Measurements from ENCODE around the gene TPCN1. TPM values are rescaled to one million over a fixed set of nuclear protein-coding genes. Genes with fewer than 3 reads are reported as not detected.

Gene TPCN1
- polyA plus RNA-seq, 1 of the 3 experiments (the other 2 are of a cell fraction), result 15.7 TPM

GRCh38 chr12:113257564-113257963 is 36.3 kb downstream of the TPCN1 start:
- Histone ChIP-seq H3K4me2 (no peak overlapping the region), H3K9me2 (no peaks in the 10 kb centered on the region), H3K27me3 (ENCODE audit: insufficient read depth) (no peaks in the 10 kb centered on the region), H3K4me1 (ENCODE audit: control insufficient read depth in 1 of 2, insufficient read depth in 2 of 2, low read depth in 1 of 2, low read length in 1 of 2) (peaks cover 6 to 28% of the 10 kb centered on the region in 2 experiments; a peak in 2 of 4 replicates), H3K27ac (ENCODE audit: low read depth in 2 of 2, low read length in 1 of 2) (no peak overlapping the region), H4K20me1 (ENCODE audit: insufficient read depth) (no peaks in the 10 kb centered on the region), H3K9ac (no peak overlapping the region), H3K36me3 (replicated peaks in 1 of 2; ENCODE audit: control insufficient read depth in 1 of 2, insufficient read depth in 2 of 2, low read length in 1 of 2) (peaks cover 0 to 5% of the 10 kb centered on the region in 2 experiments), H2AFZ (ENCODE audit: low read depth) (no peak overlapping the region), H3K4me3 (ENCODE audit: low read depth in 2 of 2, low read length in 1 of 2) (no peak overlapping the region), H3K79me2 (ENCODE audit: insufficient read depth) (no peaks in the 10 kb centered on the region), H3K9me3 (no peaks in the 10 kb centered on the region), H3F3A (replicated peaks; ENCODE audit: insufficient read depth) (no peaks in the 10 kb centered on the region)
- ChIA-PET CTCF (interaction anchor here (0.7 kb wide), 2 partner anchors 36 to 581 kb away, joined by 3 read pairs; partner anchors contain the start of gene TPCN1), POLR2A (no interaction called here)
- DNase-seq, result no peak
- no peak for TF ChIP-seq RCOR1 (IDR thresholded peaks at IDR 0.05; ENCODE audit: low read length)
- TF ChIP-seq NRF1 (IDR thresholded peaks at IDR 0.05; ENCODE audit: low read depth, low read length), result no peak
- no peak for TF ChIP-seq JUND (IDR thresholded peaks at IDR 0.05)
- TF ChIP-seq EZH2phosphoT487 (IDR thresholded peaks at IDR 0.05; ENCODE audit: borderline replicate concordance, low read depth), result no peak
- TF ChIP-seq MAX (IDR thresholded peaks at IDR 0.05; ENCODE audit: low read depth), result no peak
- TF ChIP-seq MXI1 (IDR thresholded peaks at IDR 0.05; ENCODE audit: low read depth, low read length), result no peak
- no peak for TF ChIP-seq ZBTB33 (IDR thresholded peaks at IDR 0.05; ENCODE audit: borderline replicate concordance, low read depth)
- TF ChIP-seq POLR2AphosphoS5 (IDR thresholded peaks at IDR 0.05; ENCODE audit: low read depth, low read length), result no peak
- TF ChIP-seq REST (IDR thresholded peaks at IDR 0.05; ENCODE audit: low read depth, low read length), result no peak
- no peak for TF ChIP-seq CTCF (IDR thresholded peaks at IDR 0.05)
- TF ChIP-seq RXRA (IDR thresholded peaks at IDR 0.05; ENCODE audit: borderline replicate concordance, low read depth), result no peak
- no peak for TF ChIP-seq SIN3A (IDR thresholded peaks at IDR 0.05; ENCODE audit: borderline replicate concordance, low read depth, low read length)
- TF ChIP-seq FOXM1 (IDR thresholded peaks at IDR 0.05; ENCODE audit: low read depth), result no peak
- TF ChIP-seq NFIC (IDR thresholded peaks at IDR 0.05; ENCODE audit: borderline replicate concordance), result no peak
- no peak for TF ChIP-seq CHD2 (IDR thresholded peaks at IDR 0.05; ENCODE audit: low read length, partially characterized antibody)
- TF ChIP-seq SMC3 (IDR thresholded peaks at IDR 0.05; ENCODE audit: low read depth, low read length), result no peak
- no peak for TF ChIP-seq RAD21 (IDR thresholded peaks at IDR 0.05; ENCODE audit: low read length)
- no peak for TF ChIP-seq ELF1 (IDR thresholded peaks at IDR 0.05)
- no peak for TF ChIP-seq USF2 (IDR thresholded peaks at IDR 0.05; ENCODE audit: borderline replicate concordance, low read depth, low read length)
- no peak for TF ChIP-seq YY1 (IDR thresholded peaks at IDR 0.05; ENCODE audit: low read depth)
